ENCODE measurements around the gene VPS33A. TPM values are rescaled to one million over a fixed set of nuclear protein-coding genes. Genes with fewer than 3 reads are reported as not detected.

The VPS33A gene
- polyA plus RNA-seq, 1 donor (not counting 4 experiments of a cell fraction or from before 2014, with no cell fraction given) = 17.5 TPM

DNA sequence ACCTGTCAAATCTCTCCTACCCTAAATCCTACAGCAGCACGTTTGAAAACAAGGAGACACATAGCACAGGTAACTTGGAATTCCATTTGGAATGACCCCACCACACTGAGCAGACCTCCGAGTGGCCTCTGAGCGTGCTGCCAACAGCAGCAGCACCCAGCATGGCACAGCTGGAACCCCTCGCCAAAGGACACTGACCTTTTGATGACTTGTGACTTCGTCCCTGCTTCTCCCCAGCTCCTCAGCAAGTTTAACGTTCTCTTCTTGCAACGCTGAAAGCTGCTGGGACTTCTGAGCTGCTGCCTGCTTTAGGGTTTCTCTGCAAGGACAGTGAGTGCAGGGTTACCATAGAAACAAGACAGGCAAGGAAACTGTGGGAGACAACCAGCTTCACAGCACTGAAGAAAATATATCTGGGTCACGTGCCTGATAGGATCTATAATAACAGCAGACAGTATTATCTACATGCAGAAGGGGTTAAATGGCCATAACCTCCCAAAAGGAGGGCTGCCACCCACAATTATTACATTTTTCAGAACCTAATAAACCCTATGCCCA, 43.3 kb upstream of the VPS33A start:
- TF ChIP-seq, protein P1, sequence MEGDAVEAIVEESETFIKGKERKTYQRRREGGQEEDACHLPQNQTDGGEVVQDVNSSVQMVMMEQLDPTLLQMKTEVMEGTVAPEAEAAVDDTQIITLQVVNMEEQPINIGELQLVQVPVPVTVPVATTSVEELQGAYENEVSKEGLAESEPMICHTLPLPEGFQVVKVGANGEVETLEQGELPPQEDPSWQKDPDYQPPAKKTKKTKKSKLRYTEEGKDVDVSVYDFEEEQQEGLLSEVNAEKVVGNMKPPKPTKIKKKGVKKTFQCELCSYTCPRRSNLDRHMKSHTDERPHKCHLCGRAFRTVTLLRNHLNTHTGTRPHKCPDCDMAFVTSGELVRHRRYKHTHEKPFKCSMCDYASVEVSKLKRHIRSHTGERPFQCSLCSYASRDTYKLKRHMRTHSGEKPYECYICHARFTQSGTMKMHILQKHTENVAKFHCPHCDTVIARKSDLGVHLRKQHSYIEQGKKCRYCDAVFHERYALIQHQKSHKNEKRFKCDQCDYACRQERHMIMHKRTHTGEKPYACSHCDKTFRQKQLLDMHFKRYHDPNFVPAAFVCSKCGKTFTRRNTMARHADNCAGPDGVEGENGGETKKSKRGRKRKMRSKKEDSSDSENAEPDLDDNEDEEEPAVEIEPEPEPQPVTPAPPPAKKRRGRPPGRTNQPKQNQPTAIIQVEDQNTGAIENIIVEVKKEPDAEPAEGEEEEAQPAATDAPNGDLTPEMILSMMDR (optimal IDR thresholded peaks at IDR 0.05 in 1 of 3, IDR thresholded peaks at IDR 0.05 in 1 of 3, conservative IDR thresholded peaks at IDR 0.05 in 1 of 3; ENCODE audit: extremely low read depth in 1 of 3, insufficient read depth in 2 of 3, low read length in 3 of 3) = no peak
- TF ChIP-seq EZH2 (IDR thresholded peaks at IDR 0.05; ENCODE audit: low read length) = no peak
- no peak overlapping the region for H2AFZ ChIP-seq (ENCODE audit: control insufficient read depth, low read length)
- no peak overlapping the region for H3K4me3 ChIP-seq (ENCODE audit: control insufficient read depth in 2 of 3, extremely low read depth in 1 of 3, insufficient read depth in 2 of 3, low read depth in 1 of 3, low read length in 3 of 3)
- dilution Hi-C loops (cut with MboI; ENCODE audit: extremely low pct_ligation_motif_present, low sequenced_read_pairs) = no loop called here
- H3K4me1 ChIP-seq (ENCODE audit: control insufficient read depth, extremely low read depth, insufficient read depth, low read length) = no peaks in the 10 kb centered on the region
- H3K79me2 ChIP-seq (ENCODE audit: control insufficient read depth, insufficient read depth, low read length) = no peaks in the 10 kb centered on the region
- H4K20me1 ChIP-seq (ENCODE audit: control insufficient read depth, extremely low read depth, insufficient read depth, low read length) = no peaks in the 10 kb centered on the region
- H3K9me1 ChIP-seq (ENCODE audit: control insufficient read depth, extremely low read depth, insufficient read depth, low read length) = no peaks in the 10 kb centered on the region
- H3K9ac ChIP-seq (ENCODE audit: control insufficient read depth, extremely low read depth, insufficient read depth, low read length) = no peak overlapping the region
- H3K4me2 ChIP-seq (ENCODE audit: control insufficient read depth, extremely low read depth, insufficient read depth, low read depth, low read length) = no peak overlapping the region
- H3K27me3 ChIP-seq (ENCODE audit: control insufficient read depth, extremely low read depth, insufficient read depth, low read length) = no peaks in the 10 kb centered on the region
- H3K9me3 ChIP-seq (ENCODE audit: control insufficient read depth, low read depth, low read length) = no peaks in the 10 kb centered on the region
- DNase-seq (ENCODE audit: low read depth, low spot score) (no peak), FAIRE-seq (no peak)
- no peak overlapping the region for H3K27ac ChIP-seq (ENCODE audit: control insufficient read depth, insufficient read depth, low read length)
- H3K36me3 ChIP-seq (ENCODE audit: control insufficient read depth in 2 of 2, extremely low read depth in 1 of 2, insufficient read depth in 2 of 2, low read length in 2 of 2) = peaks cover 19 to 21% of the 10 kb centered on the region in 2 experiments

DNA sequence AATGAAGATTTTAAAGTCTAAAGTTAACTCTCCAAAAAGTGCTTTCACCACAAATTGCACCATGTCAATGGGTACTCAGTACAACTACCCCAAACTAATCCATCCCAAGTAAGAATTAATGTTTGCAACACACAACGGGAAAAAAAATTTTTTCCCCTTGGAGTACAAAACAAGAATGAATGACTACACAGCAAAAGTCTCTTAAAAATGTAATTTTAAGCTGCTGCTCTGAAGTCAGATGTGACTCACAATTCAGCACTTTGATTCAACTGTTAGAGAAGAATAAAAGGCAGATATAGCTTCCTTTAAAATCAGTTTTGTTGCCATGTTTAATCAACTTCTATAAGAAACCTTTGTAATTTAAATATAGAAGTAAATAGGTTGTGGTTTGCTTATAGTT, 42.5 kb upstream of the VPS33A start:
- H4K20me1 ChIP-seq (ENCODE audit: control insufficient read depth, extremely low read depth, insufficient read depth, low read length) = no peaks in the 10 kb centered on the region
- no peak for DNase-seq (ENCODE audit: low read depth, low spot score)
- H3K4me2 ChIP-seq (ENCODE audit: control insufficient read depth, extremely low read depth, insufficient read depth, low read depth, low read length) = no peak overlapping the region
- no peak overlapping the region for H3K9ac ChIP-seq (ENCODE audit: control insufficient read depth, extremely low read depth, insufficient read depth, low read length)
- H3K27me3 ChIP-seq (ENCODE audit: control insufficient read depth, extremely low read depth, insufficient read depth, low read length) = no peaks in the 10 kb centered on the region
- H3K9me1 ChIP-seq (ENCODE audit: control insufficient read depth, extremely low read depth, insufficient read depth, low read length) = no peaks in the 10 kb centered on the region
- TF ChIP-seq, protein P1 (optimal IDR thresholded peaks at IDR 0.05 in 1 of 3, IDR thresholded peaks at IDR 0.05 in 1 of 3, conservative IDR thresholded peaks at IDR 0.05 in 1 of 3; ENCODE audit: extremely low read depth in 1 of 3, insufficient read depth in 2 of 3, low read length in 3 of 3) = no peak
- no peak for TF ChIP-seq EZH2 (IDR thresholded peaks at IDR 0.05; ENCODE audit: low read length)
- dilution Hi-C loops (cut with MboI; ENCODE audit: extremely low pct_ligation_motif_present, low sequenced_read_pairs) = no loop called here
- H3K4me3 ChIP-seq (ENCODE audit: control insufficient read depth in 2 of 3, extremely low read depth in 1 of 3, insufficient read depth in 2 of 3, low read depth in 1 of 3, low read length in 3 of 3) = no peak overlapping the region
- peaks cover 18 to 21% of the 10 kb centered on the region in 2 experiments for H3K36me3 ChIP-seq (ENCODE audit: control insufficient read depth in 2 of 2, extremely low read depth in 1 of 2, insufficient read depth in 2 of 2, low read length in 2 of 2)
- H2AFZ ChIP-seq (ENCODE audit: control insufficient read depth, low read length) = no peak overlapping the region
- no peak overlapping the region for H3K27ac ChIP-seq (ENCODE audit: control insufficient read depth, insufficient read depth, low read length)
- no peaks in the 10 kb centered on the region for H3K4me1 ChIP-seq (ENCODE audit: control insufficient read depth, extremely low read depth, insufficient read depth, low read length)
- FAIRE-seq = no peak
- H3K79me2 ChIP-seq (ENCODE audit: control insufficient read depth, insufficient read depth, low read length) = no peaks in the 10 kb centered on the region
- H3K9me3 ChIP-seq (ENCODE audit: control insufficient read depth, low read depth, low read length) = no peaks in the 10 kb centered on the region

All from keratinocyte (primary cell).